Coronary artery (tissue), 2 donors: ENCODE results near the gene ZGLP1.

Experiments
- DNase-seq: peaks from one replicate; pipeline ENCODE4 v3.0.0-alpha.2; 2017; ENCODE audit warnings: low spot score
- H3K27ac ChIP-seq, 2 donors: fragments of 200-600 bp; sonication (generic); one replicate each; pipeline ENCODE4 v1.5.1; 2016 to 2019
- H3K4me3 ChIP-seq: fragments of 200-600 bp; sonication (generic); 2 replicates; pipeline ENCODE4 v1.5.1; 2016; ENCODE audit warnings: mild to moderate bottlenecking, moderate library complexity
- TF ChIP-seq, protein P1 (sequence below): fragments of 200-600 bp; sonication (generic); IDR thresholded peaks from one replicate; pipeline ENCODE4 v1.5.1; 2019; ENCODE audit warnings: antibody characterized with exemption

ZGLP1 gene

DNA sequence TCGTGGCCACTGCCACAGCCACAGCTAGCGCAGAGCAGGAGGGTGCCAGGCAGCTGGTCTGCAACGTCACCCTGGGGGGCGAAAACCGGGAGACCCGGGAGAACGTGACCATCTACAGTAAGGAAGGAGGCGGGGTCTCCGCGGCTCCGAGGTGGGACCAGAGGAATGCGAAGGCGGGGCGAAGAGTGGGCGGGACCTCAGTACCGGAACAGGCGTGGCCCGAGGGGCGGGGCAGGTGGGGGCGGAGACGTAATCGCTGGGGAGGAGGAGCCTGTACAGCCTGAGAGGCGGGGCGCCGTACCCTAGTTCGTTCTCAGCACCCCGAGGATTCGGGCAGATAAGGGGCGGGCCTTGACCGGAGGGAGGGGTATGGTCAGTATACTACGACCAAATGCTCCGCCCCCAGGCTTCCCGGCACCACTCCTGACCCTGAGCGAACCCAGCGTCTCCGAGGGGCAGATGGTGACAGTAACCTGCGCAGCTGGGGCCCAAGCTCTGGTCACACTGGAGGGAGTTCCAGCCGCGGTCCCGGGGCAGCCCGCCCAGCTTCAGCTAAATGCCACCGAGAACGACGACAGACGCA is 17.3 kb downstream of the ZGLP1 start:
- DNase-seq: no peak
- Histone ChIP-seq H3K27ac (no peak overlapping the region), H3K4me3 (peak overlapping the region; percentile 73)
- TF ChIP-seq, protein P1, sequence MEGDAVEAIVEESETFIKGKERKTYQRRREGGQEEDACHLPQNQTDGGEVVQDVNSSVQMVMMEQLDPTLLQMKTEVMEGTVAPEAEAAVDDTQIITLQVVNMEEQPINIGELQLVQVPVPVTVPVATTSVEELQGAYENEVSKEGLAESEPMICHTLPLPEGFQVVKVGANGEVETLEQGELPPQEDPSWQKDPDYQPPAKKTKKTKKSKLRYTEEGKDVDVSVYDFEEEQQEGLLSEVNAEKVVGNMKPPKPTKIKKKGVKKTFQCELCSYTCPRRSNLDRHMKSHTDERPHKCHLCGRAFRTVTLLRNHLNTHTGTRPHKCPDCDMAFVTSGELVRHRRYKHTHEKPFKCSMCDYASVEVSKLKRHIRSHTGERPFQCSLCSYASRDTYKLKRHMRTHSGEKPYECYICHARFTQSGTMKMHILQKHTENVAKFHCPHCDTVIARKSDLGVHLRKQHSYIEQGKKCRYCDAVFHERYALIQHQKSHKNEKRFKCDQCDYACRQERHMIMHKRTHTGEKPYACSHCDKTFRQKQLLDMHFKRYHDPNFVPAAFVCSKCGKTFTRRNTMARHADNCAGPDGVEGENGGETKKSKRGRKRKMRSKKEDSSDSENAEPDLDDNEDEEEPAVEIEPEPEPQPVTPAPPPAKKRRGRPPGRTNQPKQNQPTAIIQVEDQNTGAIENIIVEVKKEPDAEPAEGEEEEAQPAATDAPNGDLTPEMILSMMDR: no peak

DNA sequence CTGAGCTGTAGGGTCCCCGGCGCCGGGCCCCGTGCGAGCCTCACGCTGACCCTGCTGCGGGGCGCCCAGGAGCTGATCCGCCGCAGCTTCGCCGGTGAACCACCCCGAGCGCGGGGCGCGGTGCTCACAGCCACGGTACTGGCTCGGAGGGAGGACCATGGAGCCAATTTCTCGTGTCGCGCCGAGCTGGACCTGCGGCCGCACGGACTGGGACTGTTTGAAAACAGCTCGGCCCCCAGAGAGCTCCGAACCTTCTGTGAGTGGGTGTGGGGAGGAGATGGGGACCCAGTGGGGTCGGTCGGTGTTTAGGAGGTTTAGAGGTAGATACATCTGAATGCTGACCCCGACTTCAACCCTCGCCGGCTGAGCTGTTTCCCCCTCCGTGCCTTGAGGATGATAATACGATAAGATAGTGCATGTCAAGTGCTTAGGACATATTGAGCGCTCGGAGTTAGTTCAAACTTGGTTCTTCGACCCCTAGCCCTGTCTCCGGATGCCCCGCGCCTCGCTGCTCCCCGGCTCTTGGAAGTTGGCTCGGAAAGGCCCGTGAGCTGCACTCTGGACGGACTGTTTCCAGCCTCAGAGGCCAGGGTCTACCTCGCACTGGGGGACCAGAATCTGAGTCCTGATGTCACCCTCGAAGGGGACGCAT is 17.9 kb downstream of the ZGLP1 start:
- DNase-seq: no peak
- Histone ChIP-seq H3K27ac (no peak overlapping the region), H3K4me3 (peak overlapping the region; percentile 73)
- TF ChIP-seq, protein P1: no peak

DNA sequence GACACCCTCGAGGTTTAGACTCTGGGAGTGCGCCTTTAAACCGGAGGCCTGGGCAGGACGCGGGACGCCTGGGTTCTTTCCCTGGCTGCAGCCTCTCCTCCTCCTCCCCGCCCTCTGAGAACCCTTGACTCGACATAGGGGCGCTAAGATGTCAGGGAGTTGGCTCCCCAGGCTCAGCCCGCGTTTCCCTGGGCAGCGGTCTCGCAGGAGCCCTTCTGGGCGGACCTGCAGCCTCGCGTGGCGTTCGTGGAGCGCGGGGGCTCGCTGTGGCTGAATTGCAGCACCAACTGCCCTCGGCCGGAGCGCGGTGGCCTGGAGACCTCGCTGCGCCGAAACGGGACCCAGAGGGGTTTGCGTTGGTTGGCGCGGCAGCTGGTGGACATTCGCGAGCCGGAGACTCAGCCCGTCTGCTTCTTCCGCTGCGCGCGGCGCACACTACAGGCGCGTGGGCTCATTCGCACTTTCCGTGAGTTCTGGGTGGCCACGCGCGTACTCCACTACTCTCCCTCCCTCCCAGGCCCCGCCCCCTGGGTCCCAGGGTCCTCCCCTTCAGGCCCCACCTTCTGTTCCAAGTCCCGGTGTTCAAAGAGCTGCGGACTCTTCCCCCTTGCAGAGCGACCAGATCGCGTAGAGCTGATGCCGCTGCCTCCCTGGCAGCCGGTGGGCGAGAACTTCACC is 18.6 kb downstream of the ZGLP1 start:
- DNase-seq: no peak
- TF ChIP-seq, protein P1: no peak
- H3K4me3 ChIP-seq: peak overlapping the region; percentile 73
- no peak overlapping the region for H3K27ac ChIP-seq

DNA sequence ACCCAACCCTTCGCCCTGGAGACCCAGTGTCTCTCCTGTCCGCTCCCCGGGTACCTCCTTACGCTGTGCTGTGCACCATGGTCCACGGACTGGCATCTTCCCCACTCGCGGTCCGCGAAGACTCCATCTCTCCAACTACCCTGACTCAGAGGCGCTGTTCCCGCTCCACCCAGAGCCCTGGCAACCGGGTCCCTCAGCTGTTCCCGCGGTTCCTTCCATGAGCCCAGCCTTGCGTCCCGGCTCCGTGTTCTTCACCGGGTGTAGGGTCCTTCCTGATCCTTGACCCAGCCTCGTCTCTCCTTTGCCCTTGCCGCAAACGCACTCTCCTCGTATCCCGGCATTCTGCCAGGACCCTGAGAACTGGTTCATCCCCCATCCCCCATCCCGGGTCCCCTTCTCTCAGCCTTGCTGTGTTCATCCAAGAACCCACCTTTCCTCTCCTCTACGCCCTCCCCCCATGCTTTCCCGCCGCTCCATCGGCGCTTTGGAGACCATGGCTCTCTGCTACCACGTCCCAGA is 19.2 kb downstream of the ZGLP1 start:
- Histone ChIP-seq H3K27ac (no peak overlapping the region), H3K4me3 (peak overlapping the region; percentile 73)
- TF ChIP-seq, protein P1: no peak
- no peak for DNase-seq

DNA sequence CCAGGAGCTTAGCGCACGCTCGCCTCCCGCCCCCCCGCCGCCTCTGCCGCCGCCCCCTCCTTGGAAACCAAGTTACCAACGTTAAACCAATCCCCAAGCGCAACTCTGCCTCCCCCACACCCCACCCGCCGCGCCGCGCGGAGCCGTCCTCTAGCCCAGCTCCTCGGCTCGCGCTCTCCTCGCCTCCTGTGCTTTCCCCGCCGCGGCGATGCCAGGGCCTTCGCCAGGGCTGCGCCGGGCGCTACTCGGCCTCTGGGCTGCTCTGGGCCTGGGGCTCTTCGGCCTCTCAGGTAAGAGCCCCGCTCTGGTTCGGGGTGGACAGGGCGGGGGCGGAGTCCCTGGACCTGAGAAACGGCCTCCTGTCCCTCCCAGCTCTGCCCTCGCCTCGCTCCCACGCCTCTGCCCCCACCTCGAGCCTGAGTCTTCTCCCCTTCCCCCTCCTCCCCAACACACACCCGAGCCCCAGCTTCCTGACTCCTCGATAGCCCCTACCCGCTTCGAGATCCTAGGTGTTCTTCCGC is 19.7 kb downstream of the ZGLP1 start, which contains the start of gene ICAM5:
TSS of gene ICAM5 (plus strand) at position 117 of the 521 bp plus-strand sequence. CDS start at position 209, 92 bp downstream.
- TF ChIP-seq, protein P1: no peak
- peak within 1 kb of the TSS; percentile 73 for H3K4me3 ChIP-seq
- H3K27ac ChIP-seq: no peak within 1 kb of the TSS
- DNase-seq: no peak

DNA sequence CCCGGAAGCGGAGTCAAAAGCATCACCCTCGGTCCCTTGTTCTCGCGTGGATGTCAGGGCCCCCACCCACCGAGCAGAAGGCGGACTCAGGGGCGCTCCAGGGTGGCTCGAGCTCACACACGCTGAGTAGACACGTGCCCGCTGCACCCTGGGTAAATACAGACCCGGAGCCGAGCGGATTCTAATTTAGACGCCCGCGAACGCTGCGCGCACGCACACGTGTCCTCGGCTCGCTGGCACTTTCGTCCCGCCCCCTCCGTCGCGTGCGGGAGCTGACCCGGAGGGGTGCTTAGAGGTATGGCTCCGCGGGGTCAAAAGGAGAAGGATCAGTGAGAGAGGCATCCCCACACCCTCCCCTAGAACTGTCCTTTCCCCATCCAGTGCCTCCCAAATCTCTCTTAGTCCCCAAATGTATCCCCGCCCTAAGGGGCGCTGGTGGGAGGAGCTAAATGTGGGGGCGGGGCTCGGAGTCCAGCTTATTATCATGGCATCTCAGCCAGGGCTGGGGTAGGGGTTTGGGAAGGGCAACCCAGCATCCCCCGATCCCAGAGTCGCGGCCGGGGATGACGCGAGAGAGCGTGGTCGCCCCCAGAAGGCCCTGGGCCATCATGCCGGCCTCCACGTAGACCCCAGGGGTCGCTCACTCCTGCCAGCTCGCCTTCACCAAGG is 20.3 kb downstream of the ZGLP1 start:
- no peak for DNase-seq
- TF ChIP-seq, protein P1: no peak
- Histone ChIP-seq H3K4me3 (peak overlapping the region; percentile 73), H3K27ac (no peak overlapping the region)
